SKM-1 (cell line): Measurements from ENCODE around the gene SMOC2.

ENCODE experiments used
- DNase-seq: peaks from one replicate; lab custom pipeline; 2025; ENCODE audit not compliant: unreplicated experiment; lab: John Stamatoyannopoulos, UW

Gene SMOC2

DNA sequence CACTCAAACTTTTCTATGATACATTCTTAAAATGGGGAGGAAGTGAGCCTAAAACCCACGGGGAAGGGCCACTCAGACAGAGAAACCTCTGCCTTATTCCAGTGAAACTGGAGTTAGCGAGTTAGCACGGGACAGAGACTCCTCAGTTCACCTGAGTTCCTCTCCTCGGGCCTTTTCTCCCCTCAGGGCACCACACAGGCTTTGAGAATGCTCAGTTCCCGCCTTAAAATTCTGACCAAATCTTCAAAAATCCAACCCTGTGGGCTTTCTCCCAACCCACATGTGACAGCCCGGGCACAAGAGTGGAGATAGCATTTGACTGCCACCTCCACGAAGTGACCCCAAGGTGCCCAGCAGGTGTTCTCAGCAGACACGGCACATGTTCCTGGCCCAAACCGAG lies 204.3 kb downstream of the SMOC2 start:
- DNase-seq, result no peak

DNA sequence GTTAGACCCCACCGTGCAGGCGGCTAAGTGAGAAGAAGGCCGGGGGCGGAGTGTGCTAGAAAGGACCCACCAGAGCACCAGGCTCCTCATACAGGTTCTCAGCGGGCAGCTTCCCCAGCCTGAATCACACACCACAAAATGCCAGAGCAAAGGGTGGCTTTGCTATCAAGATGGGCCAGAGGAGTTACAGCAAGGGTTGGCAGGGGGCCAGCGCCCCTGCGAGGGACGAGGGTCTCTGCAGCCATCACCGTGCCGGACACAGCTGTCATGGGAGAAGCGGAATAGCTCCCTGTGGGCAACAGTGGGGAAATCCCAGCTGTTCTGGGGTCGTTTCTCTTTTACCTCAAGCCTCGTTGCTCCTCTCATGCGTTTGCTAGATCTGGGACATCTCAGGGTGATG lies 206.3 kb downstream of the SMOC2 start:
- no peak for DNase-seq

GRCh38 chr6:168648240-168649125 lies 207.5 kb downstream of the SMOC2 start:
- no peak for DNase-seq

DNA sequence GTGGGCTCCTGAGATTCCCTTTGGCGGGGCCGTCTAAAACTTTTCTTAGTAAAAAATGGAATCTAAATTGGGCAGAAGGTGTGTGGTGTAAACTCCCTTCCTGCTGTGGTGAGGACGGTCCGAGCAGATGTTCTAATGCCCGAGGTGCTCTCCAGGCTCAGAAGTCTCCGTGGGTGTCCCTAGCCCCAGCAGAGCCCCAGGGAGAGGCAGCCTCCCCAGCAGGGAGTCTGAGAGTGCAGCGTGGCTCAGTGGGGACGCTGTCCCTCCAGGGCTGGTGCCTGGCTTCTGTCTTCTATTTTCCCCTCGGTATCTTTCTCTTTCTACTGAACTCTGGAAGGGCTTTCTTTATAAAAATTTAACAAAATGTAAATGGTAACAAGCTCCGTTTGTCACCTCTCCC lies 208.2 kb downstream of the SMOC2 start:
- no peak for DNase-seq

- DNase-seq, result no peak
These were observed 209.7 kb downstream of the SMOC2 start for GRCh38 chr6:168650671-168651111.

GRCh38 chr6:168655462-168656152 lies 214.6 kb downstream of the SMOC2 start:
- no peak for DNase-seq

DNA sequence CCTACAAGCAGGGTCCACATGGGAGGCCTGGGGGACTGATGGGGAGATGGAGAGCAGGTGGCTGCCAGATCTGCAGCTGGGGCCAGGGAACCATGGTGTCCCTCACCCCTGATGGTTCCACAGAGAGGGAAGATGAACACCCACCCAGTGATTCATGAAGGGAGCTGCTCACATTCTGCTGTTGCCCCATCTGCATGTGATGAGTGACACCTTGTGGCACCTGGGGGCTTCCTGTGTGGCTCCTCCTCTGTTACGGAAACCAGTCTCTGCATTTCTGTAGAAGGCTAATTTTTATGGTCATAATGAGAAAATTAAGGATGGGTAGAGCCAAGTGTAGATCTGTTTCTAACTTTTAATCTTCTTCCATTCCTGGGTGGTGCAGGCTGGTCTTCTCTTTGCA lies 217.1 kb downstream of the SMOC2 start:
- DNase-seq, result no peak

DNA sequence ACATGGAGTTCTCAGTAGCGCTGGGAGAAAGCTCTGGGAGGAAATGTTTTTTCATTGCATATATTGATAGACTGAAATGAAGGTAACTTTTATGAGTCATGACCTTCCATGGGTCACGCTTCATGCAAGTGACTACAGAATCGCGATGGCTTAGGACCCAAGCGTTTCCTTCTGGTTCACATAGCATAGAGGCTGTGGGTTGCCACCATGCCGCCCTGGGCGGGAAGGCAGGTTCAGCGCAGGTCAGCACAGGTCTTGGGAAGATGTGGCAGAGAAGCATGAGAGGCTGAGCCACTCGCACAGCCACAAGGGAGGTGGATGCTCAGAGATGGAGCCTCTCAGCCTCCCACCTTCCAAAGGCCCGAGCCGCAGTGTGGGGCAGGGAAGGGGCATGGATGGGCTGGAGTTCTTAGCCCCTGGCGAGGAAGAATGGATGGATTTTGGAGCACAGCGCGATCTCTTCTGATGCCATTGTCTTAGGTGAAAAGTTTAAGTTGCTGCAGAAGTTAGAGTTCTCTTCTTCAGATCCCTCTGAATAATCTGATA lies 219.5 kb downstream of the SMOC2 start:
- no peak for DNase-seq

DNA sequence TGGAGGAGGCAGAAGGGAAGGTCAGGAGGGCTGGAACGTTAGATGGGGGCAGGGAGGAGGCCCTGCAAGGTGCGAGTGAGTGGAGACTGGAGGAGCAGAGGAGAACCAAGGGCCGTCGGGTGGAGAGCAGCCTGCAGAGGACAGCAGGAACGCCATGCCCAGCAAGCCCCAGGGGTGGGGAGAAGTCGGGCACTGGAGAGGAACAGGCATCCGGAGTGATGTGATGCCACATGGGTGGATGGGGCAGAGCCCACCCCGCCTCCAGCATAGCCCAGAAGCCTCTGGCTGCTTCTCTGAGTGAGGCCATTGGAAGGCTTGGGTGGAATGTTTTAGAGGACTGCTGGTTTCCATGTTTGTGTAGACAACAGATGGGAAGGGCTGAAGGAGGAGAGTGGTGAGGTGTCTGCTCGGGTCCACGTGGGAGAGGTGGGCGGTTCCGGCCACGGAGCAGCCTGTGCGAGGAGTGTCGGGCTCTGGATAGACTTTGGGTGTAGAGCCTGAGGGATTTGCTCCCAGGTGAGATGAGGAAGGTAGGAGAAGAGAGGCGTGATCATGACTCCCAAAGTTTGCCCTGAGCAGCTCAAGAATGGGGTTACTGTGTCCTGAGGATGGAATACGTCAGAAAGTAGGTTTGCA lies 221.4 kb downstream of the SMOC2 start:
- DNase-seq, result no peak

DNA sequence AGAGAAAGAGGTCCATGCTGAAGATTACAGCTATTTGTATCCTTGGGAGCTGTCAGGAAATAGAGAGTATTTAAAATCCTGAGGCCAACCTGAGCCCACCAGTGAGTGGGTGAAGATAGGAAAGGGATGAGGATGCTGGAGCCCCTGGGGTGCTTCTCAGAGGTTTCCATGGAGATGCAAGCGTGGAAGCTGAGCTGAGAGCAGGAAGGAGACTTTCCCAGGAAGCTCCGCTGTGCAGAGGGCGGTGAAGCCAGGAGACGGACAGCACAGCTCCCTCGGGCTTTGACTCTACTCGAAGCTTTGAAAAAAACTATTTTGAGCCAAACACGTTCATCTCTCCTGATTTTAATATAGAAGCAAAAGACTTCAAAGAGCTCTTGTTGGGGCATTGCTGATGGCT lies 222.1 kb downstream of the SMOC2 start:
- no peak for DNase-seq

GRCh38 chr6:168664956-168665355 lies 224.0 kb downstream of the SMOC2 start:
- DNase-seq, result no peak

GRCh38 chr6:168666170-168666569 lies 225.2 kb downstream of the SMOC2 start:
- DNase-seq, result no peak

DNA sequence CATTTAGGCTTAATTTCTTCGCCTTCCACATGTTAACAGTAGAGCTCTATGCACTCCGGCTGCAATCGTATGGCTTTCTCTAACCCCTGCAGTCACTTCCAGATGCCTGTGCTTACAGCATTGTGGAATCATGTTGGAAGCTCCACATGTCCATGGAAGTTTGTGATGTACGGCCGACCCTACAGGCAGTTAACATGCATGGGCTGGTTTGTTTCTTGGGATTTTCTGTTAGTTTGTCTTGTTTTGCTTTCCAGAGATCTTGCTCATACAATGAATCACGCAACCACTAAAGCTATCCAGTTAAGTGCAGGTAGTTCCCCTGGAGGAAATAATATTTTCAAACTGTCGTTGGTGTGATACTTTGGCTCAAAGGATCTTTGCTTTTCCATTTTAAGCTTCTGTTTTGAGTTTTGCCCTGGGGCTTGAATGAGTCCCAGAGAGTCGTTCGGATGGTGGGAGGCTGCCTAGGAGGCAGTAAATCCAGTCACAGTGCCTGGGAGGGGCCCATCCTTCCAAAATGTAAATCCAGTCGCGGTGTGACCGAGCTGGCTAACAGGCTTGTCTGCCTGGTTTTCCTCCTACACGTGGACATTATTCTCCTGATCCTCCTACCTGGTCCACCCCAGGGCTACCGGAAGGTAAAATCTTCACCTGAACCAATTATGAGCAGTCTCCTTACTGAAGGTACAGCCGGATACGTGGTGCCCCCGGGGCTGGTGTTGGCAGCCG lies 225.9 kb downstream of the SMOC2 start:
- DNase-seq, result no peak

DNA sequence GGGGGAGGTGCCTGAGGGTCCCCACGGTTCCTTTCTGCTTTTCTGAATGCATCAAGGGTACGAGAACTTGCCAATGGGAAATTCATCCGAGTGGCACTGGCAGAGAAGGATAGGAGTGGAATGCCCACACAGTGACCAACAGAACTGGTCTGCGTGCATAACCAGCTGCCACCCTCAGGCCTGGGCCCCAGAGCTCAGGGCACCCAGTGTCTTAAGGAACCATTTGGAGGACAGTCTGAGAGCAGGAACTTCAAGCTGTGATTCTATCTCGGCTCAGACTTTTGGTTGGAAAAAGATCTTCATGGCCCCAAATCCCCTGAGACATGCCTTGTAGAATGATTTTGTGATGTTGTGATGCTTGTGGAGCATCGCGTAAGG lies 226.4 kb downstream of the SMOC2 start:
- no peak for DNase-seq

DNA sequence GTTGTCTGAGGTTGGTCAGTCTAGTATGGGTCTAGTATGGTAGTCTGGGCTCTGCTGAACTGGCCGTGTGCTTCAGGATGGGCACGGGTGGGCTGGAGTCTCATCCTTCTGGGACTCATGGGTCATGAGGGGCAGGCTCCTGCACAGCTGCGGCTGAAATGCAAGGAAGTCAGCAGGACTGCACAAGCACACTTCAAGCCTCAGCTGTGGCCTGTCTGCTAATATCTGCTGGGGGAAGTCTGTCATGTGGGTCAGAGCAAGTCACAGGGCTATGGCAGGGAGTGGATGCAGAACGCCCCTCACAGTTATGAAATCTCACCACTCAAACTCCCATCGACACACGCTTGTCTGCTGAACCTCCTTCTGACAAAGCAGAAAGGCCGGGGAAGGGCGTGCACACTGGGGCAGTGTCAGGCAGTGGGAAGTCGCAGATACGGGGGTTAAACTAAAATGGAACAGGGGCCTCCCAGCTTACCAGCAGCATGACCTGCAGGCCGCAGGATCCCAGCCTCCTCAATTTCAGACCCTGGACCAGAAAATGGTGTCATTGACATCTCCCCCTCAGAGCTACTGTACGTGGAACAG lies 229.5 kb downstream of the SMOC2 start:
- no peak for DNase-seq

DNA sequence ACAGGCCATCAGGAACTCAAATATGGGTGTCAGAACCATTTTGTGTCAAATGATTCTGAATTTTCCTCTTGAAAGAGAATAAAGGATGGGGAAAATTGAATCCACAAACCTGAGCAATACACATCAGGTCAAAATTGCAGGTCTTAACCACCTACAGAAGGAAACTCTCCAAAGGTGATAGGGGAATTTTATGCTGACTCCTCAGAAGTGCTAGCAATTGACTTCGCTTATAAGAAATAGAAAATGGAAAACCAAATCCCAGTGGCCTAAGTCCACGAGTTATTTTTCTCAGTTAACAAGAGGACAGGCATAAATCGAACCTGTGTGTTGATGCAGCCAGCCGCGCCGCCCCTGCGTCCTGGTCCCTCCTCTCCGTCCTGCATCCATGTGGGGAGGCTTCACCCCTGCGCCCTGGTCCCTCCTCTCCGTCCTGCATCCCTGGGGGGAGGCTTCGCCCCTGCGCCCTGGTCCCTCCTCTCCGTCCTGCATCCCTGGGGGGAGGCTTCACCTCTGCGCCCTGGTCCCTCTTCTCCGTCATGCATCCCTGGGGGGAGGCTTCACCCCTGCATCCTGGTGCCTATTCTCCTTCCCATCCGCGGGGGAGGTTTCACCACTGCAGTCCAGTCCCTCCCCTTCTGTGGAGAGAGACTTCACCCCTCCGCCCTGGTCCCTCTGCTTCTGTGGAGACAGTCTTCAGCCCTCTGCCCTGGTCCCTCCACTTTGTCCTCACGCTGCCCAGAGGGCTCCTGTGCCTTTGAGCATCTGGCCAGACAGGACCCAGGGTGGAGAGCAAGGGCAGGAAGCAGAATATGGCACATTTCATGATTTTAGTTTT lies 230.3 kb downstream of the SMOC2 start:
- no peak for DNase-seq

GRCh38 chr6:168671863-168672546 lies 231.0 kb downstream of the SMOC2 start:
- no peak for DNase-seq

- no peak for DNase-seq
These were observed 233.6 kb downstream of the SMOC2 start for GRCh38 chr6:168674595-168674994.

DNA sequence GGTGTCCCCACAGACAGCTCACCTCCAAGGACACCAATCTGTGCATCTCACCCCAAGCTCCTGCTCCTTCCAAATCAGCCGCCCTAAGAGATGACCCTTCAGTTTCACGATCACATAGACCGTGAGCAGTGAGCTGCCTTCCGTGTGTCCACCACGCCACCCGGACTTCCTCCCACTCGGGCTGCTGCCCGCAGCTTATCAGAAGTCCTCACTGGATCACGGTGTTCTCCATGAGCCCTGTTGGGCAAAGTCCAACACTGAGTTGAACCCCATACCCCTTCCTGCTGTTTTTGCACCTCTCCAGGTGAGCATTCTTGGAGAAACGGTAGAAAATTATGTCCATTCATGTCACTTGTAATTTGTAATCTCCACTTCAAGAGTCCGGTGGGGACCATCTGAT lies 234.4 kb downstream of the SMOC2 start:
- no peak for DNase-seq
